ENCODE measurements around the gene S100P. TPM values are rescaled to one million over a fixed set of nuclear protein-coding genes. Genes with fewer than 3 reads are reported as not detected.

S100P gene
- total RNA-seq, 2 donors from 2014 or later: 7.3 to 21.9 TPM

DNA sequence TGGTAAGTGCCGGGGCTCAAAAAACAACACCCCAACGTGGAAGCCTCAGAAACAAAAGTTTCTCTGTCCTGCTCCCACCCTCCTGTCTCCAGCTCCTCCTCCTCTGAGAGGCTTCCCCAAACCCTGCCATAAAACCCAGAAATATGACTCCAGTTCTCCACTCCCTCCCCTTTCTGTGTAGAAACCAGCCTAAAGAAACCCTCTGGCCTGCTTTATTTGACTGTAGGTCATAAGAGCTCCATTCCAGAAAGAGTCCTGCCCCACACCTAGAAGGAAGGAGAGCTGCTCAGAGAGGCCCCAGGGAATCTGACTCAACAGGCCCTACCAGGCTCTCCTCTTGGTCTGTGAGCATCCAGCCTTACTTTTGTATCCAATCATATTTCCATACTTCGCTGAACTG is 872 bp upstream of the S100P start:
- H3K27me3 ChIP-seq (replicated peaks; ENCODE audit: insufficient read depth): no peaks in the 10 kb centered on the region
- no peaks in the 10 kb centered on the region for H3K9me3 ChIP-seq
- no peak overlapping the region for H3K4me3 ChIP-seq
- H3K36me3 ChIP-seq: no peaks in the 10 kb centered on the region
- peak overlapping the region; percentile 47 to 53 for H3K27ac ChIP-seq
- intact Hi-C loops (cut with DNase I): no loop called here
- 41% methylated on average over 3 of the region's 3 CpGs for WGBS
- H3K4me1 ChIP-seq (replicated peaks): peaks cover 25% of the 10 kb centered on the region
- no peak for DNase-seq (ENCODE audit: low spot score)
- peak; percentile 52 for TF ChIP-seq POLR2A (IDR thresholded peaks at IDR 0.05)
- TF ChIP-seq, protein P1, sequence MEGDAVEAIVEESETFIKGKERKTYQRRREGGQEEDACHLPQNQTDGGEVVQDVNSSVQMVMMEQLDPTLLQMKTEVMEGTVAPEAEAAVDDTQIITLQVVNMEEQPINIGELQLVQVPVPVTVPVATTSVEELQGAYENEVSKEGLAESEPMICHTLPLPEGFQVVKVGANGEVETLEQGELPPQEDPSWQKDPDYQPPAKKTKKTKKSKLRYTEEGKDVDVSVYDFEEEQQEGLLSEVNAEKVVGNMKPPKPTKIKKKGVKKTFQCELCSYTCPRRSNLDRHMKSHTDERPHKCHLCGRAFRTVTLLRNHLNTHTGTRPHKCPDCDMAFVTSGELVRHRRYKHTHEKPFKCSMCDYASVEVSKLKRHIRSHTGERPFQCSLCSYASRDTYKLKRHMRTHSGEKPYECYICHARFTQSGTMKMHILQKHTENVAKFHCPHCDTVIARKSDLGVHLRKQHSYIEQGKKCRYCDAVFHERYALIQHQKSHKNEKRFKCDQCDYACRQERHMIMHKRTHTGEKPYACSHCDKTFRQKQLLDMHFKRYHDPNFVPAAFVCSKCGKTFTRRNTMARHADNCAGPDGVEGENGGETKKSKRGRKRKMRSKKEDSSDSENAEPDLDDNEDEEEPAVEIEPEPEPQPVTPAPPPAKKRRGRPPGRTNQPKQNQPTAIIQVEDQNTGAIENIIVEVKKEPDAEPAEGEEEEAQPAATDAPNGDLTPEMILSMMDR (IDR thresholded peaks at IDR 0.05): no peak

DNA sequence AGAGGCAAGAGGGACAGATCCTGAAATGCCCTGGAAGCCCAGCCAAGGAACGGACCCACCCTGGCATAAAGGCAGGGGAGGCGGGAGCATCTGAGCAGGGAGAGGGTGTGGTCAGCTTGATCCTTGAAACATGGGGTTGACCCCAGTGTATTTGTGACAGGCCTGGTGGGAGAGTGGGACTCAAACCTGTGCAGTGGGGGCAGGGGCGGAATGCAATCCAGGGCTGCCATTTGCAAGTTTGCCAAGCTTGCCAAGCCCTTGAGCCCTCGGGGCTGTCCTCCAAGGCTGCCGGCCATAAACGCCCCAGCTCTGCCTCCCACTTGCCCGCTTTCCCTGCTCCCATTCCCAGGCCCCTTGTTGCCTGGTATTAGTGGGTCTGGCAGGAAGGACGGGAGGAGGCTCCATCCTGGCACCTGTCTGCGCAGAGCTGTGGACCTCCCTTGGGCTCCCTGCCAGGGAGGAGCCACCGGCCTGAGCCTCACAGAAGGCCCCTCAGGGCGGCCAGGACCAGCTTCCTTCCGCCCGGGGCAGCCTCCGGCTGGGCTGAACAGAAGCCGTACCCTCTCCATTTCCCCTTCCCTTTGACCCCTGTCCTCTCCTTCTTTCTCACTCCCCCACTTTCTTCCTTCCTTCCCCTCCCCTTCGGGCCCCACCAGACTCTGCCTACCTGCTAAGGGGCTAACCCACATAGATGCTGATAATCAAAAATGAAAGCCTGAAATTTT is 661 bp downstream of the S100P start:
- H3K9me3 ChIP-seq: no peaks in the 10 kb centered on the region
- H3K27ac ChIP-seq: peak overlapping the region; percentile 47 to 53
- H3K27me3 ChIP-seq (replicated peaks; ENCODE audit: insufficient read depth): no peaks in the 10 kb centered on the region
- 76% methylated on average over 16 of the region's 16 CpGs for WGBS
- no peaks in the 10 kb centered on the region for H3K36me3 ChIP-seq
- H3K4me3 ChIP-seq: no peak overlapping the region
- TF ChIP-seq POLR2A (IDR thresholded peaks at IDR 0.05) (no peak), POLR2AphosphoS5 (IDR thresholded peaks at IDR 0.05) (no peak)
- TF ChIP-seq, protein P1 (IDR thresholded peaks at IDR 0.05): no peak
- DNase-seq (ENCODE audit: low spot score): no peak
- intact Hi-C loops (cut with DNase I): no loop called here
- H3K4me1 ChIP-seq (replicated peaks): peaks cover 16% of the 10 kb centered on the region

DNA sequence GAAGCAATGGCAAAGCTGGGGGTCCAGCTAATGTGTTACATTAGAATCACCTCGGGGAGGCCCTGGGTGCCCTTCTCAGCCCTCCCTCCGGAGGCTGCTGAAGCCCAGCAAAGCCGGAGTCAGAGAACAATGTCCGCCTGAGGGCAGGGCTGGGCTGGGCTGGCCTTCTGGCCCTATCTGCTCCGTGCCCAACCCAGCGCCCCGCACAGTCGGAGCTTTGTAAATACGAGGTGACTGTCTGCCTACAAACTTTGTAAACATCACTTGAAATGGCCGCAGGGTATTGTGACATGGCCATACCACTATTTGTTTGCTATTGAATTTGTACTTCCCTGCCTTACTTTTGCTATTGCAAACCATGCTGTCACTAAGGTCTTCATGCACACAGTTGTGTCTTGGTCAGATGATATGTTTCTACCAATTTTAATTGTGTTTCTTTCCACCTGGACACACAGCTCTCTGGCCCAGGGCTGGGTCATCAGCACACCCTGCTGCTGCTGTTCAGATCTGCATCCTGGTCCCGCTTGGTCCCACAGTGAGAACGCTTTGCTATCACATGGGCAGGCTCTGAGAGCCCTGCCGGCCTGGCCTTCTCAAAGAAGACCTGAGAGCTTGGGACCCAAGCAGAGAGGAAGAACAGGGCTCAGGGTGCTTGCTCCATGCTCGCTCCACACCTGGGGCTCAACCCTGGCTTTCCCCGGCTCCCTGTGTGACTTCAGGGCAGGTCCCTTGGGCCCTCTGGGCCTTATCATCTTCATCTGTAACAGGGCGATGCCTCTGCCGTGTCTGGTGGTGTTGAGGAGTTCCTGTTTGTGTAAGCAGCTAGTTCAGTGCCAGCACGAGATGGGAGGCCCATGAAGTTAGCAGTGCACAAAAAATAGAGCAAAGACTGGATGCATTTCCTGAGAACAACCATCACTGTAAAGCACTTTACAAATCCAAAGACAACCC is 2.3 kb downstream of the S100P start:
- TF ChIP-seq, protein P1 (IDR thresholded peaks at IDR 0.05): peak in 1 of 4 experiments; percentile 20
- peak; percentile 37 for TF ChIP-seq POLR2A (IDR thresholded peaks at IDR 0.05)
- TF ChIP-seq POLR2AphosphoS5 (IDR thresholded peaks at IDR 0.05): peak; percentile 77
- intact Hi-C loops (cut with DNase I): no loop called here
- Histone ChIP-seq H3K36me3 (no peaks in the 10 kb centered on the region), H3K27me3 (replicated peaks; ENCODE audit: insufficient read depth) (no peaks in the 10 kb centered on the region), H3K27ac (peak overlapping the region; percentile 79 to 84), H3K4me1 (replicated peaks) (peaks cover 11% of the 10 kb centered on the region), H3K4me3 (no peak overlapping the region), H3K9me3 (no peaks in the 10 kb centered on the region)
- peak; percentile 90 for DNase-seq (ENCODE audit: low spot score)
- 33% methylated on average over 14 of the region's 18 CpGs for WGBS

DNA sequence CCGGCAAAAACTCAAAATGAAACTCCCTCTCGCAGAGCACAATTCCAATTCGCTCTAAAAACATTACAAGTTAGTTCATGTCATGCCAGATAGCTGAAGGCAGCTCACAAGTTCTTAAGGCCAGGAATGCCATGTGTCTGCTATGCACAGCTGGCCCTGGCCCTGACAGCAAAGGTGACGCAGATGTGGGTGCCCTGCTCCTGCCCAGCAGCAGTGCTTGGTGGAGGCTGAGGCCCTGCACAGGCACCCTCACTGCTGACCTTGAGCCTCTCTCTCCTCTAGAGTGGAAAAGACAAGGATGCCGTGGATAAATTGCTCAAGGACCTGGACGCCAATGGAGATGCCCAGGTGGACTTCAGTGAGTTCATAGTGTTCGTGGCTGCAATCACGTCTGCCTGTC is 2.9 kb downstream of the S100P start:
- peak overlapping the region; percentile 79 to 84 for H3K27ac ChIP-seq
- no peaks in the 10 kb centered on the region for H3K9me3 ChIP-seq
- DNase-seq (ENCODE audit: low spot score): no peak
- no peaks in the 10 kb centered on the region for H3K36me3 ChIP-seq
- TF ChIP-seq, protein P1 (IDR thresholded peaks at IDR 0.05): no peak
- TF ChIP-seq POLR2AphosphoS5 (IDR thresholded peaks at IDR 0.05) (peak; percentile 12), POLR2A (IDR thresholded peaks at IDR 0.05) (no peak)
- peaks cover 11% of the 10 kb centered on the region for H3K4me1 ChIP-seq (replicated peaks)
- WGBS: 46% methylated on average over 8 of the region's 8 CpGs
- H3K4me3 ChIP-seq: no peak overlapping the region
- H3K27me3 ChIP-seq (replicated peaks; ENCODE audit: insufficient read depth): no peaks in the 10 kb centered on the region
- intact Hi-C loops (cut with DNase I): no loop called here

Measured in prostate gland (tissue), 2 donors.